SJCRH30 (cell line): ENCODE data around the gene RAB11FIP4. TPM values are rescaled to one million over a fixed set of nuclear protein-coding genes. Genes with fewer than 3 reads are reported as not detected.

Experiments used
- DNase-seq, 2 experiments: peaks; one replicate each; pipeline ENCODE4 v3.0.0-alpha.2; 2015 to 2020
- H3K27ac ChIP-seq: fragments of 250-450 bp; sonication (Bioruptor Pico); 2 replicates; pipeline ENCODE4 v1.5.1; 2020; ENCODE audit warnings: mild to moderate bottlenecking, moderate library complexity
- H3K27me3 ChIP-seq: fragments of 250-450 bp; sonication (Bioruptor Pico); 2 replicates; pipeline ENCODE4 v1.5.1; 2020; ENCODE audit warnings: mild to moderate bottlenecking, moderate library complexity
- H3K36me3 ChIP-seq: fragments of 250-450 bp; sonication (Bioruptor Pico); 2 replicates; pipeline ENCODE4 v1.5.1; 2020; ENCODE audit warnings: mild to moderate bottlenecking, moderate library complexity
- H3K4me1 ChIP-seq: fragments of 250-450 bp; sonication (Bioruptor Pico); 2 replicates; pipeline ENCODE4 v1.5.1; 2020; ENCODE audit warnings: mild to moderate bottlenecking, moderate library complexity
- H3K4me3 ChIP-seq: fragments of 250-450 bp; sonication (Bioruptor Pico); 2 replicates; pipeline ENCODE4 v1.5.1; 2020; ENCODE audit warnings: mild to moderate bottlenecking, moderate library complexity
- H3K9me3 ChIP-seq: fragments of 250-450 bp; sonication (Bioruptor Pico); replicated peaks from 2 replicates; pipeline ENCODE4 v1.5.1; 2020; ENCODE audit warnings: mild to moderate bottlenecking, moderate library complexity
- total RNA-seq: library from RNA; depleted of rRNA; stranded (reverse); fragments of >200 nt; shearing (Covaris generic); gene quantifications from 2 replicates; pipeline ENCODE4 v1.2.3, GENCODE V29; 2014

RAB11FIP4 gene
- total RNA-seq, 1 experiment from 2014 or later, result 0.04 TPM

GRCh38 chr17:31466096-31466760 is 74.8 kb downstream of the RAB11FIP4 start:
- DNase-seq, result peak; percentile 45 to 57
- H3K4me1 ChIP-seq, result peaks cover 14% of the 10 kb centered on the region
- no peaks in the 10 kb centered on the region for H3K27me3 ChIP-seq
- H3K9me3 ChIP-seq, result no peaks in the 10 kb centered on the region
- H3K36me3 ChIP-seq, result no peaks in the 10 kb centered on the region
- H3K4me3 ChIP-seq, result no peak overlapping the region
- H3K27ac ChIP-seq, result no peak overlapping the region

GRCh38 chr17:31467502-31468256 is 76.2 kb downstream of the RAB11FIP4 start:
- no peak for DNase-seq
- H3K9me3 ChIP-seq, result no peaks in the 10 kb centered on the region
- no peak overlapping the region for H3K4me3 ChIP-seq
- H3K27me3 ChIP-seq, result peaks cover 4% of the 10 kb centered on the region; the same call in 1 of the 2 replicates
- peaks cover 14% of the 10 kb centered on the region for H3K4me1 ChIP-seq
- no peaks in the 10 kb centered on the region for H3K36me3 ChIP-seq
- H3K27ac ChIP-seq, result no peak overlapping the region

GRCh38 chr17:31469959-31470358 is 78.5 kb downstream of the RAB11FIP4 start:
- H3K9me3 ChIP-seq, result no peaks in the 10 kb centered on the region
- no peak for DNase-seq
- peaks cover 12% of the 10 kb centered on the region for H3K4me1 ChIP-seq
- H3K27ac ChIP-seq, result no peak overlapping the region
- H3K36me3 ChIP-seq, result no peaks in the 10 kb centered on the region
- H3K27me3 ChIP-seq, result peaks cover 4% of the 10 kb centered on the region; the same call in 1 of the 2 replicates
- no peak overlapping the region for H3K4me3 ChIP-seq

GRCh38 chr17:31470592-31470991 is 79.1 kb downstream of the RAB11FIP4 start:
- Histone ChIP-seq H3K9me3 (no peaks in the 10 kb centered on the region), H3K36me3 (no peaks in the 10 kb centered on the region), H3K4me3 (no peak overlapping the region), H3K27me3 (peaks cover 4% of the 10 kb centered on the region; the same call in 1 of the 2 replicates), H3K4me1 (peaks cover 18% of the 10 kb centered on the region), H3K27ac (no peak overlapping the region)
- no peak for DNase-seq

- H3K9me3 ChIP-seq, result no peaks in the 10 kb centered on the region
- peaks cover 21% of the 10 kb centered on the region; the same call in 1 of the 2 replicates for H3K4me1 ChIP-seq
Measured at GRCh38 chr17:31472137-31472536, 80.7 kb downstream of the RAB11FIP4 start.

GRCh38 chr17:31475378-31476162 is 84.1 kb downstream of the RAB11FIP4 start:
- H3K9me3 ChIP-seq, result no peaks in the 10 kb centered on the region
- peaks cover 17% of the 10 kb centered on the region; the same call in 1 of the 2 replicates for H3K4me1 ChIP-seq
- H3K36me3 ChIP-seq, result no peaks in the 10 kb centered on the region
- no peak overlapping the region for H3K4me3 ChIP-seq
- peaks cover 4% of the 10 kb centered on the region; the same call in 1 of the 2 replicates for H3K27me3 ChIP-seq
- peak overlapping the region; percentile 30; the same call in 1 of the 2 replicates for H3K27ac ChIP-seq
- no peak for DNase-seq

More at GRCh38 chr17:31472137-31472536, 80.7 kb downstream of the RAB11FIP4 start:
- H3K27ac ChIP-seq, result no peak overlapping the region
- H3K4me3 ChIP-seq, result no peak overlapping the region
- peaks cover 4% of the 10 kb centered on the region; the same call in 1 of the 2 replicates for H3K27me3 ChIP-seq
- DNase-seq, result peak; percentile 38 to 58
- no peaks in the 10 kb centered on the region for H3K36me3 ChIP-seq

GRCh38 chr17:31476525-31477416 is 85.3 kb downstream of the RAB11FIP4 start:
- peak in 1 of 2 experiments; percentile 34 for DNase-seq
- no peaks in the 10 kb centered on the region for H3K36me3 ChIP-seq
- H3K27me3 ChIP-seq, result no peaks in the 10 kb centered on the region; the same call in 1 of the 2 replicates
- peaks cover 27% of the 10 kb centered on the region; the same call in 1 of the 2 replicates for H3K4me1 ChIP-seq
- H3K9me3 ChIP-seq, result no peaks in the 10 kb centered on the region
- H3K27ac ChIP-seq, result no peak overlapping the region
- no peak overlapping the region for H3K4me3 ChIP-seq

- H3K4me1 ChIP-seq, result peaks cover 27% of the 10 kb centered on the region; the same call in 1 of the 2 replicates
- H3K27ac ChIP-seq, result no peak overlapping the region
- no peak for DNase-seq
- no peak overlapping the region for H3K4me3 ChIP-seq
- H3K9me3 ChIP-seq, result no peaks in the 10 kb centered on the region
- H3K27me3 ChIP-seq, result no peaks in the 10 kb centered on the region
- H3K36me3 ChIP-seq, result no peaks in the 10 kb centered on the region
Measured at GRCh38 chr17:31477417-31478055, 86.1 kb downstream of the RAB11FIP4 start.

- DNase-seq, result no peak
- H3K9me3 ChIP-seq, result no peaks in the 10 kb centered on the region
- H3K4me1 ChIP-seq, result peaks cover 27% of the 10 kb centered on the region; the same call in 1 of the 2 replicates
- H3K36me3 ChIP-seq, result no peaks in the 10 kb centered on the region
- H3K4me3 ChIP-seq, result no peak overlapping the region
- H3K27ac ChIP-seq, result no peak overlapping the region
- no peaks in the 10 kb centered on the region for H3K27me3 ChIP-seq
Measured at GRCh38 chr17:31479062-31479408, 87.6 kb downstream of the RAB11FIP4 start.

- Histone ChIP-seq H3K4me3 (no peak overlapping the region), H3K9me3 (no peaks in the 10 kb centered on the region), H3K27ac (no peak overlapping the region), H3K36me3 (no peaks in the 10 kb centered on the region), H3K4me1 (peaks cover 27% of the 10 kb centered on the region; the same call in 1 of the 2 replicates), H3K27me3 (no peaks in the 10 kb centered on the region)
- DNase-seq, result no peak
Measured at GRCh38 chr17:31479524-31479923, 88.0 kb downstream of the RAB11FIP4 start.

GRCh38 chr17:31480067-31480466 is 88.6 kb downstream of the RAB11FIP4 start:
- H3K36me3 ChIP-seq, result no peaks in the 10 kb centered on the region
- H3K4me3 ChIP-seq, result no peak overlapping the region
- no peak overlapping the region for H3K27ac ChIP-seq
- no peaks in the 10 kb centered on the region for H3K27me3 ChIP-seq
- DNase-seq, result no peak
- peaks cover 25% of the 10 kb centered on the region; the same call in 1 of the 2 replicates for H3K4me1 ChIP-seq
- no peaks in the 10 kb centered on the region for H3K9me3 ChIP-seq

GRCh38 chr17:31480904-31481782 is 89.7 kb downstream of the RAB11FIP4 start:
- DNase-seq, result peak in 1 of 2 experiments; percentile 45
- Histone ChIP-seq H3K9me3 (no peaks in the 10 kb centered on the region), H3K36me3 (no peaks in the 10 kb centered on the region), H3K27me3 (no peaks in the 10 kb centered on the region), H3K4me3 (no peak overlapping the region), H3K27ac (no peak overlapping the region), H3K4me1 (peaks cover 18% of the 10 kb centered on the region; the same call in 1 of the 2 replicates)

GRCh38 chr17:31481783-31482081 is 90.3 kb downstream of the RAB11FIP4 start:
- no peak for DNase-seq
- Histone ChIP-seq H3K9me3 (no peaks in the 10 kb centered on the region), H3K4me1 (peaks cover 12% of the 10 kb centered on the region; the same call in 1 of the 2 replicates), H3K4me3 (no peak overlapping the region), H3K27me3 (no peaks in the 10 kb centered on the region), H3K36me3 (no peaks in the 10 kb centered on the region), H3K27ac (no peak overlapping the region)
